Activated effector memory CD4-positive, alpha-beta T cell treated with anti-CD3 and anti-CD28 coated beads, Interleukin-2, amount 50 U/mL, for 16 hours (primary cell): ENCODE data around the gene SMIM30.
A peak's percentile ranks its signal among the peaks of the same experiment; 100 is the strongest.

Experiments used
- DNase-seq: peaks from one replicate; pipeline ENCODE4 v3.0.0-alpha.2; 2020

The SMIM30 gene

GRCh38 chr7:113099284-113099919, 19.0 kb downstream of the SMIM30 start:
- no peak for DNase-seq

GRCh38 chr7:113094517-113095249, 23.7 kb downstream of the SMIM30 start:
- DNase-seq, result no peak

GRCh38 chr7:113093561-113093960, 24.8 kb downstream of the SMIM30 start:
- no peak for DNase-seq

DNA sequence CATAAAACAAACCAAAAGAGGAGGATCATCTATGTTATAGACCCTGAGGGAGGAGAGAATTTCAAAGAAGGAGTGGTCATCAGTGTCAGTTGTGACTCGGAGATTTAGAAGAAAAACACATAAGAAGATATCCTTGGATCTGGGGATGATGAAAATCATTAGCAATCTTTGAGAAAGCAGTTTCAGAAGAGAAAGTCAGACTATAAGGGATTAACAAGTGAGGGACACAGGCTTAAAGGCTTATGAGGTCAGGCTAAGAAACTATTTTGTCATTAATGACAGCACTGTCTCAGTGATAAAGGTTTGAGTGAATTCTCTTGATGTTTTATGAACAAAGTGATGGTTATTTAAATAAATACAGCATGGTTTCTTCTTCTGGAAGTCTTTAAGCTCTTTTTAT, 25.6 kb downstream of the SMIM30 start:
- DNase-seq, result no peak

GRCh38 chr7:113087071-113087998, 31.0 kb downstream of the SMIM30 start:
- no peak for DNase-seq

GRCh38 chr7:113086431-113086888, 31.9 kb downstream of the SMIM30 start, which contains the start of gene GPR85:
Gene GPR85, minus strand, starts transcription at chr7:113086827. Its CDS starts 2,106 bp downstream, at chr7:113084721.
- peak; percentile 63 for DNase-seq

GRCh38 chr7:113085781-113086390, 32.5 kb downstream of the SMIM30 start:
- DNase-seq, result no peak

- DNase-seq, result no peak
These were observed 33.7 kb downstream of the SMIM30 start for GRCh38 chr7:113084496-113085172.

- DNase-seq, result no peak
These were observed 34.4 kb downstream of the SMIM30 start for GRCh38 chr7:113083816-113084495.

DNA sequence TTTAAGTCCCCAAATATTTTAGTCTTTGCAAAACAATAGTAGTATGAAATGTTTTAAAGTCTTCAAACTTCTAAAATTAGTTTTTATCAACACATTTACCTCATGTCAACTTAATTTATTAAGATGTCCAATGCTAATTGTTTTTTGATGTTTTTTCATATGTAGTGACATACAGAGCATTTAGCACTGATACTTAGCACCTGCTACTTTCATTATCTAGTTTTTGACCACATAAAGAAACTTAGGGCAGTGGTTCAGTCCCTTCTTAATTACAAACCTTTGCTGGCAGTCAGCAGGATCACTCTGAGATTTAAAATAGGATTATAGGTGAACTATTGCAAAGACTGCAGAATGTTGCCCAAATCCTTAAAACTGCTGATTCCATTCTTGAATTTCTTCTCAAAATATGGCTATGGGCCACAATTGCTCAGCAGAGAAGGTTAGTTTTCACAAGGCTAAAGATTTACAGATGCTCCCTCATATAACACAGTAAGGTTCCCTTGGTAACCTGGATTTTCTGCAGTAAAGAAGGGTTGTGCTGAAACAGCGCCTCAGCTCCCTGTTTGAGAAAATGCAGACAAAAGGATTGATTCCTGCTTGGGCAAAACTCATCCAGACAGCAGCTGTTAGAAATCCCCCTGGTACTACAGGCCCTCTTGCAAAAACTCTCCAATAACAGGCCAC, 35.1 kb downstream of the SMIM30 start:
- DNase-seq, result no peak

DNA sequence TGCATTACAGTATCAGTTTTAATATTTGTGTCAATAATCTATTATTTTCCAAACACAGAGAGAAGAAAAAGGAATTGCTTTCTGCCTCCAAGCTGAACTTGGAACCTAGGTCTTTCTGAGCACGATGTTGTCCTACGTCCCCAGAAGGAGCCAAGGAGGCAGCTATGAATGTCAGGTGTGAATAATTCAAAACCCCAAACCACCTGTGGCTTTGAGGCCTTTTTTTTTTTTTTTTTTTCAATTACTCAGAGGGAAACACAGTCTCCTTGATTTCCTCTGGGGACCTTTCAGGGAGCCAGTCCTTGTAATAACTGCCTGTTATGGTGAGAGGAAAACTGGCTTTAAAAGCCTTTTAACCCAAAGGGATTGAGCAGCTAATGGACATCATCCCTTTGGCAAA, 40.0 kb downstream of the SMIM30 start:
- DNase-seq, result no peak

DNA sequence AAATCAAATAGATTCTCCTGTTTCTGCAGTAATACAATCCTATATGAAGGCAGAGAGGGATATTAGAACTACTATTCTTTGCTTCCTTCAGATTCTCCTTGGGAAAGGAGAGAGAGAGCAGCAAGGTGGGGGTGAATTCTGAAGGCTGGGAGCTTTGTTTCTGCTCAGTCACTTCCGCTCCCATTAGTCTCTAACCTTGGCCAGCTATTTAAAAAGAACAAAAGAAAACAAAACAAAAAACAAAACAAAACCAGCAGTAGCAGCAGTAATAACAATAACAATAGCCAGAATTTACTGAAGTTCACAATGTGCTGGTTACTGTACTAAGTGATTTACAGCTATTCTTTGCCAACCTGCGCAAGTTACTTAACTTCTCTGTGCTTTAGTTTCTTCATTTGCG, 41.7 kb downstream of the SMIM30 start:
- DNase-seq, result no peak

DNA sequence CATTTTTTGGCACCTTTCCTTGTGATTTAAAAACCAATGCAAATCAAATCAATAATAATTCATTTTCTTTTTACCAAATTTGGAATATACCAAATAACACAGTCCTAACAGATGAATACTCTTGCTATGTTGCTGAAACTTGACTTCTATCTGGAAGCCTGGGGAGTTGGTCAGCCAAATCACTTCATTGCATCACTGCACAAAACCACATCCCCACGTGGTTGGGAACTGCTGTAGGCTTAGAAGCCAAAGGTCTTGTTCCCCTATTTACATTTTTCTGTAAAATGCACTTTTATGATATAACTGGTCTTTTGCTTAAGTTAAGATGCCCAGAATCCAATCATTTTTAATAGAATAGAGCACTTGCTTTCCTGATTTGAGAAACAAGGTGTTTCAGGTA, 46.9 kb downstream of the SMIM30 start:
- DNase-seq, result no peak
